ENCODE results near the gene DUXA. TPM values are rescaled to one million over a fixed set of nuclear protein-coding genes. Genes with fewer than 3 reads are reported as not detected.

Gene DUXA
- polyA plus RNA-seq, 3 donors = not detected

GRCh38 chr19:57110592-57111328 is 56.5 kb downstream of the DUXA start:
- DNase-seq (ENCODE audit: extremely low read depth in 1 of 11, low read depth in 9 of 11, low spot score in 4 of 11) = no peak

- DNase-seq (ENCODE audit: extremely low read depth in 1 of 11, low read depth in 9 of 11, low spot score in 4 of 11) = no peak
Observed at GRCh38 chr19:57106722-57107235, 60.5 kb downstream of the DUXA start.

DNA sequence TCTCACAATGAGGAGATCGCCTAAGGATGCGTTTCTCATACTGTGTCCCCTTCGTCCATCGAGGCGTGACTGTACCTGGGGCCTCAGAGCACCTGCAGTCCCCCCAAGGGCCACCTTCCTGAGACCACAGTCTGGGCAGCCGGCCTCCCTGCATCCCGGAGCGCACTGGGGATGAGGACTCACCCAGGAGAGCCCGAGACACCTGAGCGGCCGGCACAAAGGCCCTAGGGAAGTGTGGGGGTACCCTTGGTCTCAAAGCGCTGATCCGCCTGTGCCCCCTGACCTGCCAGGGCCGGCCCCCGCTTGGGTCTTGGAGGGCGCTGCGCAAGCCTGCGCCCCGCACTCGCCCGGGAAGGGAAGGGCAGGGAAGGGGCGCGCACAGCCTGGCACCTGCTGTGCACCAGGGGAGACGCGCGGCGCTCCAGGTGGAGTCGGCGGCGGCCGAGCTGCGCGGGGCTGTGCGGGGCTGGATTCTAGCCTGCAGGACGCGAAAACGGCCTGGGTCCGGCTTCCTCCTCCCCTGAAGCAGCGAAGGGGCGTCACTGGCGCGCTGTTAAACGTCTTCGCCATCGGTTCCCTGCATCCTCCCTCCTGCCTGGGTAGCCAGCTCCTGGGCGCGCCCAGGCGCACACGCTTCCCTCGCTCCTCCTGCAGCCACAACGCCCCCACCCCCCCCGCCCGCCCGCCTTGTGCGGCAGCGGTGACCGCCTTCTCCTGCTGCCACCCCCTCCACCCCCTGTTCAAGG is 61.1 kb downstream of the DUXA start:
- DNase-seq (ENCODE audit: extremely low read depth in 1 of 11, low read depth in 9 of 11, low spot score in 4 of 11) = no peak

Other genes with a start within 250 kb of the DUXA start
- gene USP29, start 47.5 kb downstream of the DUXA start, polyA plus RNA-seq (ENCODE audit: insufficient read length in 3 of 3) = not detected
- gene ZIM3, start 22.3 kb downstream of the DUXA start, polyA plus RNA-seq (ENCODE audit: insufficient read length in 3 of 3) = not detected
- 10 to 100 TPM; 19.5 to 24.6 (median 20.3) TPM for gene ZNF264, start 24.0 kb upstream of the DUXA start, polyA plus RNA-seq (ENCODE audit: insufficient read length in 3 of 3)
- 1 to 10 TPM; 2.2 to 3.2 (median 2.7) TPM for gene AURKC, start 63.5 kb upstream of the DUXA start, polyA plus RNA-seq (ENCODE audit: insufficient read length in 3 of 3)
- gene ZNF805, start 73.1 kb upstream of the DUXA start, polyA plus RNA-seq (ENCODE audit: insufficient read length in 3 of 3) = 1 to 10 TPM; 6.2 to 6.6 (median 6.2) TPM
- 1 to 10 TPM; 2.5 to 4.2 (median 2.5) TPM for gene ZNF460, start 113.0 kb upstream of the DUXA start, polyA plus RNA-seq (ENCODE audit: insufficient read length in 3 of 3)
- gene ZNF543, start 153.0 kb upstream of the DUXA start, polyA plus RNA-seq (ENCODE audit: insufficient read length in 3 of 3) = 10 to 100 TPM in 1 of 3 donors, 1 to 10 TPM in 2; 8.0 to 10.4 (median 8.2) TPM
- gene ZNF304, start 183.8 kb upstream of the DUXA start, polyA plus RNA-seq (ENCODE audit: insufficient read length in 3 of 3) = 10 to 100 TPM; 16.2 to 17.6 (median 17.3) TPM
- gene TRAPPC2B, start 196.1 kb upstream of the DUXA start, polyA plus RNA-seq (ENCODE audit: insufficient read length in 3 of 3) = 10 to 100 TPM; 16.4 to 18.2 (median 18.2) TPM
- gene ZNF547, start 196.1 kb upstream of the DUXA start, polyA plus RNA-seq (ENCODE audit: insufficient read length in 3 of 3) = 1 to 10 TPM; 5.9 to 7.0 (median 6.4) TPM
- 10 to 100 TPM; 18.5 to 35.6 (median 20.5) TPM for gene ZNF548, start 222.4 kb upstream of the DUXA start, polyA plus RNA-seq (ENCODE audit: insufficient read length in 3 of 3)
- 10 to 100 TPM; 11.6 to 12.6 (median 11.9) TPM for gene ZNF17, start 243.7 kb upstream of the DUXA start, polyA plus RNA-seq (ENCODE audit: insufficient read length in 3 of 3)

Data from renal cortex interstitium (tissue), 11 donors.